22Rv1 (cell line): ENCODE data around the gene STOX1.

ENCODE experiments used
- H3K27ac ChIP-seq: fragments of 450-650 bp; 2 replicates; pipeline ENCODE4 v1.5.1; 2017
- CTCF ChIP-seq: fragments of 450-650 bp; IDR thresholded peaks from 2 replicates; pipeline ENCODE4 v1.5.1; 2017; ENCODE audit warnings: mild to moderate bottlenecking
- ZFX ChIP-seq: fragments of 450-650 bp; IDR thresholded peaks from 2 replicates; pipeline ENCODE4 v1.6.1; 2017; ENCODE audit warnings: antibody characterized with exemption, borderline replicate concordance

The STOX1 gene

GRCh38 chr10:68826764-68827591, at the start of gene STOX1:
TSS of gene STOX1 (plus strand) at chr10:68827531. CDS start at chr10:68827624, 93 bp downstream.
- TF ChIP-seq ZFX, result no peak
- 0 out of 2 replicates have a peak, but pooled peaks have one; percentile 4 for TF ChIP-seq CTCF
- peak within 1 kb of the TSS; percentile 31 for H3K27ac ChIP-seq

- TF ChIP-seq CTCF (no peak), ZFX (no peak)
These were observed 45.4 kb upstream of the STOX1 start for GRCh38 chr10:68781613-68782574.

GRCh38 chr10:68784476-68784875, 42.9 kb upstream of the STOX1 start:
- no peak overlapping the region for H3K27ac ChIP-seq
- TF ChIP-seq ZFX (no peak), CTCF (no peak)

More at GRCh38 chr10:68781613-68782574, 45.4 kb upstream of the STOX1 start:
- H3K27ac ChIP-seq, result no peak overlapping the region

GRCh38 chr10:68787813-68788212, 39.5 kb upstream of the STOX1 start:
- TF ChIP-seq ZFX, result no peak
- TF ChIP-seq CTCF, result no peak
- H3K27ac ChIP-seq, result no peak overlapping the region

GRCh38 chr10:68790476-68790875, 36.9 kb upstream of the STOX1 start:
- H3K27ac ChIP-seq, result no peak overlapping the region
- TF ChIP-seq ZFX (no peak), CTCF (no peak)

GRCh38 chr10:68792115-68792514, 35.2 kb upstream of the STOX1 start:
- no peak for TF ChIP-seq ZFX
- peak; percentile 28; the same call in 1 of the 2 replicates for TF ChIP-seq CTCF
- no peak overlapping the region for H3K27ac ChIP-seq
